A673 (cell line): ENCODE data around the gene MYO5B. TPM values are rescaled to one million over a fixed set of nuclear protein-coding genes. Genes with fewer than 3 reads are reported as not detected.

Experiments used
- BruUV-seq: library from RNA; stranded (reverse); fragments of 400-500 nt; replicated peaks from 2 replicates; lab custom pipeline; 2021; lab: Mats Ljungman, UMichigan
- CTCF ChIA-PET: fragments of 300-600 bp; sonication (Branson Sonifier 250); formaldehyde crosslinking; loops from one replicate; lab custom pipeline; 2022; ENCODE audit warnings: antibody characterized with exemption; lab: Charles Lee
- POLR2A ChIA-PET: fragments of 300-600 bp; sonication (Branson Sonifier 250); formaldehyde crosslinking; loops from one replicate; lab custom pipeline; 2022; ENCODE audit warnings: antibody characterized with exemption; ENCODE audit not compliant: low non-redundant PET; lab: Charles Lee
- DNase-seq: peaks from one replicate; pipeline ENCODE4 v3.0.0-alpha.2; 2015; ENCODE audit warnings: low spot score
- H3K27ac ChIP-seq: fragments of 200-600 bp; sonication (generic); 2 replicates; pipeline ENCODE4 v1.5.1; 2016; ENCODE audit warnings: mixed run types, low read depth, mild to moderate bottlenecking, mixed read lengths, antibody characterized with exemption, low read length; ENCODE audit not compliant: poor library complexity, severe bottlenecking
- H3K27me3 ChIP-seq: fragments of 200-600 bp; sonication (generic); replicated peaks from 2 replicates; pipeline ENCODE4 v1.6.1; 2017; ENCODE audit warnings: mixed run types, low read depth, mild to moderate bottlenecking, mixed read lengths, antibody characterized with exemption, low read length; ENCODE audit not compliant: insufficient read depth, poor library complexity
- H3K36me3 ChIP-seq: fragments of 200-600 bp; sonication (generic); 2 replicates; pipeline ENCODE4 v1.6.1; 2016; ENCODE audit warnings: mixed run types, mild to moderate bottlenecking, mixed read lengths, antibody characterized with exemption, low read length; ENCODE audit not compliant: insufficient read depth, poor library complexity, severe bottlenecking
- H3K4me1 ChIP-seq: fragments of 200-600 bp; sonication (generic); 2 replicates; pipeline ENCODE4 v1.6.1; 2017; ENCODE audit warnings: mixed run types, mild to moderate bottlenecking, mixed read lengths, antibody characterized with exemption, low read length; ENCODE audit not compliant: insufficient read depth, poor library complexity, severe bottlenecking
- H3K4me3 ChIP-seq: fragments of 200-600 bp; sonication (generic); 2 replicates; pipeline ENCODE4 v1.5.1; 2016; ENCODE audit warnings: low read depth, mixed run types, mild to moderate bottlenecking, mixed read lengths, low read length; ENCODE audit not compliant: poor library complexity, severe bottlenecking
- H3K9me3 ChIP-seq: fragments of 200-600 bp; sonication (generic); 2 replicates; pipeline ENCODE4 v1.6.1; 2016; ENCODE audit warnings: mixed run types, low read depth, mild to moderate bottlenecking, mixed read lengths, antibody characterized with exemption, low read length; ENCODE audit not compliant: poor library complexity, severe bottlenecking
- EZH2 ChIP-seq: fragments of 200-600 bp; sonication (generic); IDR thresholded peaks from 2 replicates; pipeline ENCODE4 v1.6.1; 2017; ENCODE audit warnings: borderline replicate concordance, low read depth, mild to moderate bottlenecking, mixed read lengths, antibody characterized with exemption, low read length; ENCODE audit not compliant: poor library complexity, severe bottlenecking
- intact Hi-C: fragments of 100-400 bp; cut with micrococcal nuclease; formaldehyde crosslinking; loops from one replicate; pipeline ENCODE4 v1.10.0; 2022; ENCODE audit not compliant: unreplicated experiment
- total RNA-seq: library from RNA; stranded (reverse); gene quantifications from 2 replicates; pipeline ENCODE4 v1.2.3, GENCODE V29; 2021
- TF ChIP-seq, protein P1 (sequence below): fragments of 300-800, 200-600 bp; sonication (generic); conservative IDR thresholded peaks from 2 replicates; pipeline ENCODE4 v1.5.1; 2017; ENCODE audit warnings: low read depth, mild to moderate bottlenecking, antibody characterized with exemption, low read length, moderate library complexity, mixed read lengths

The MYO5B gene
- total RNA-seq, 1 experiment from 2014 or later = 0.30 TPM

DNA sequence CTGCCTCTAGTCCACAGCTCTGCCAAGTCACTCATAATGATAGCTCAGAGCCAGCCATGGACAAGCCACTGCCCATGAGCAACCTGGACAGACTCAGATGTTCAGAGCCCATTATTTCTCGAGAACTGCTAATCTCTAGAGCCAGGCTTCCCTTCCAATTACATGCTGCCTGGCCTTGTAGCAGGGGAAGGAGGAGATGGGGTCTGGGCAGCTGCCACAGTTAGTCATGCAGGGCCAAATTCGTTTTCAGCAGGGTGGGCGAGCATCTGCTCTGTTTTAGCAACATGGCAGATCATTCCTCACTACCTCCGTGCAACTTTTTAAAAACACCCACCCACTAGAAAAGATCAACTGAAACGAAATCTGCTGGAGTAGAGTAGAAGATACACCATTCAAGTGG lies 141.8 kb downstream of the MYO5B start:
- Histone ChIP-seq H3K4me1 (no peaks in the 10 kb centered on the region), H3K36me3 (no peaks in the 10 kb centered on the region), H3K9me3 (no peaks in the 10 kb centered on the region), H3K27ac (no peak overlapping the region), H3K4me3 (no peak overlapping the region), H3K27me3 (peaks cover 27% of the 10 kb centered on the region)
- BruUV-seq = no TSS peak
- intact Hi-C loops = no loop called here
- ChIA-PET CTCF (no interaction called here), POLR2A (no interaction called here)
- DNase-seq = no peak
- TF ChIP-seq, protein P1, sequence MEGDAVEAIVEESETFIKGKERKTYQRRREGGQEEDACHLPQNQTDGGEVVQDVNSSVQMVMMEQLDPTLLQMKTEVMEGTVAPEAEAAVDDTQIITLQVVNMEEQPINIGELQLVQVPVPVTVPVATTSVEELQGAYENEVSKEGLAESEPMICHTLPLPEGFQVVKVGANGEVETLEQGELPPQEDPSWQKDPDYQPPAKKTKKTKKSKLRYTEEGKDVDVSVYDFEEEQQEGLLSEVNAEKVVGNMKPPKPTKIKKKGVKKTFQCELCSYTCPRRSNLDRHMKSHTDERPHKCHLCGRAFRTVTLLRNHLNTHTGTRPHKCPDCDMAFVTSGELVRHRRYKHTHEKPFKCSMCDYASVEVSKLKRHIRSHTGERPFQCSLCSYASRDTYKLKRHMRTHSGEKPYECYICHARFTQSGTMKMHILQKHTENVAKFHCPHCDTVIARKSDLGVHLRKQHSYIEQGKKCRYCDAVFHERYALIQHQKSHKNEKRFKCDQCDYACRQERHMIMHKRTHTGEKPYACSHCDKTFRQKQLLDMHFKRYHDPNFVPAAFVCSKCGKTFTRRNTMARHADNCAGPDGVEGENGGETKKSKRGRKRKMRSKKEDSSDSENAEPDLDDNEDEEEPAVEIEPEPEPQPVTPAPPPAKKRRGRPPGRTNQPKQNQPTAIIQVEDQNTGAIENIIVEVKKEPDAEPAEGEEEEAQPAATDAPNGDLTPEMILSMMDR = no peak
- TF ChIP-seq EZH2 = no peak

DNA sequence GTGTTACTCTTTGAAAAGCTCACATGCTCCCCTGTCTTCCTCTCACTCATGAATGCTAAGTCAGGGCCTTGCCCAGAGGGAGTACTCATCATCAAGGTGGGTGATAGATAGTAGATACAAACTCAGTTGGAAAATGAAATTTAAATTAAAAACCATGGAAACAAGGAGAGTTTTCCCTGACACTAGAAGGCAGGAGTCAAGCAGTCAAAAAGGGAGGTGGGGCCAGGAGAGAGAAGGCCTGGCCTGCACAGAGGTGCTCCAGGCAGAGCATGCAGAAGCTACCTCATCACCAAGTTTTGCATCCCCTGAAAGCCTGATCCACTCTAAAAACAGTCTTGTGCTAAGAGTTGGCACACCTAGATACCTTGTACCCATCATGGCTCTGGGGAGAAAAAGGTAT lies 143.7 kb downstream of the MYO5B start:
- POLR2A ChIA-PET = no interaction called here
- CTCF ChIA-PET = no interaction called here
- Histone ChIP-seq H3K4me3 (no peak overlapping the region), H3K27me3 (peaks cover 15% of the 10 kb centered on the region), H3K9me3 (no peaks in the 10 kb centered on the region), H3K36me3 (no peaks in the 10 kb centered on the region), H3K4me1 (no peaks in the 10 kb centered on the region), H3K27ac (no peak overlapping the region)
- no TSS peak for BruUV-seq
- DNase-seq = no peak
- intact Hi-C loops = no loop called here
- TF ChIP-seq, protein P1 = no peak
- TF ChIP-seq EZH2 = no peak

DNA sequence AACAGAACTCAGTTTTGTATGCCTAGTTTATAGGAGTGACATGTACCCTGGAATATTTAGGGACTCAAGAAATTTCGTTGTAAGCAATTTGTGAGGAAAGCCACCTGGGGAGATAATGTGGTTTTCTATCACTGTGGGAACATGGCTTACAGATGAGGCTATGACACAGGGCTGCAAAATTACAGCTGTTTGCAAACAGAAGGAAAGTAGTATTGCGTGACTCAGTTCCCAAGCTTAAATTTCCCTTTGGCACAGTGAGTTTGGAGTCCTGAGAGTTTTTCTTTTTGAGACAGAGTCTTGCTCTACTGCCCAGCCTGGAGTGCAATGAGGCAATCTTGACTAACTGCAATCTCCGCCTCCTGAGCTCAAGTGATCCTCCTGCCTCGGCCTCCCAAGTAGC lies 149.8 kb downstream of the MYO5B start:
- BruUV-seq = no TSS peak
- no peak overlapping the region for H3K27ac ChIP-seq
- ChIA-PET CTCF (interaction anchor here (0.5 kb wide), 1 partner anchor 207 kb away, joined by 4 read pairs; no protein-coding TSS in a partner anchor), POLR2A (no interaction called here)
- H3K9me3 ChIP-seq = no peaks in the 10 kb centered on the region
- no peaks in the 10 kb centered on the region for H3K36me3 ChIP-seq
- TF ChIP-seq, protein P1 = no peak
- TF ChIP-seq EZH2 = no peak
- DNase-seq = peak; percentile 76
- H3K27me3 ChIP-seq = peaks cover 3% of the 10 kb centered on the region
- intact Hi-C loops = no loop called here
- no peaks in the 10 kb centered on the region for H3K4me1 ChIP-seq
- H3K4me3 ChIP-seq = no peak overlapping the region
